HG02610 (cell line): ENCODE data around the gene TVP23C.

Experiments
- ATAC-seq: cut with Tn5 transposase; IDR thresholded peaks from one replicate; pipeline ENCODE4 v1.9.1; 2021; ENCODE audit warnings: mild to moderate bottlenecking, moderate library complexity; ENCODE audit not compliant: unreplicated experiment

Gene TVP23C

GRCh38 chr17:15466131-15466530, 97.2 kb downstream of the TVP23C start:
- no peak for ATAC-seq

GRCh38 chr17:15465045-15465701, 98.1 kb downstream of the TVP23C start:
- no peak for ATAC-seq

- no peak for ATAC-seq
These were observed 98.9 kb downstream of the TVP23C start for GRCh38 chr17:15464231-15464985.

GRCh38 chr17:15462976-15463772, 100.1 kb downstream of the TVP23C start:
- ATAC-seq, result no peak

GRCh38 chr17:15457723-15458094, 105.6 kb downstream of the TVP23C start:
- no peak for ATAC-seq

GRCh38 chr17:15456972-15457722, 106.1 kb downstream of the TVP23C start:
- no peak for ATAC-seq

GRCh38 chr17:15456496-15456895, 106.8 kb downstream of the TVP23C start:
- no peak for ATAC-seq

GRCh38 chr17:15454346-15454745, 108.9 kb downstream of the TVP23C start:
- ATAC-seq, result no peak

GRCh38 chr17:15453782-15454181, 109.5 kb downstream of the TVP23C start:
- ATAC-seq, result no peak

- ATAC-seq, result no peak
These were observed 110.0 kb downstream of the TVP23C start for GRCh38 chr17:15453246-15453645.

GRCh38 chr17:15452746-15453145, 110.5 kb downstream of the TVP23C start:
- ATAC-seq, result no peak
